Measurements from ENCODE around the gene OTOG.

DNA sequence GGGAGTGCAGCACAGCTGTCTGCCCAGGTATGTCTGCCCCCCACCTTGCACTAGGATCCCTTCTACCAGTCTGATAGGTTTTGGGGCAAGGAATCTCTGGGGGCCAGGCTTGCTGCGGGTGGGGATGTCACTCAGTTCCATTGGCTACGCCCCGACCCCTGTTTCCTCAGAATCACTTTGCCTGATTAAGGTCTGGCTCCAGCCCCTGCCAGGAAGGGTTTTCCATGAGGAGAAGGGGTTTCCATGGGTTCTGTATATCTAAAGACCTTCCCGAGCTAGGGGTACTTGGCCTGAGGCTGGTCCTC, 14.0 kb downstream of the OTOG start:
- TF ChIP-seq REST (IDR thresholded peaks at IDR 0.05; ENCODE audit: low read depth) (no peak), FOXM1 (IDR thresholded peaks at IDR 0.05; ENCODE audit: borderline replicate concordance, low read depth) (no peak), ZBTB7A (IDR thresholded peaks at IDR 0.05; ENCODE audit: low read depth) (no peak), YY1 (IDR thresholded peaks at IDR 0.05; ENCODE audit: low read depth) (no peak), TEAD4 (IDR thresholded peaks at IDR 0.05) (no peak), EP300 (IDR thresholded peaks at IDR 0.05; ENCODE audit: borderline replicate concordance) (no peak), RAD21 (IDR thresholded peaks at IDR 0.05; ENCODE audit: low read depth) (no peak), TAF1 (IDR thresholded peaks at IDR 0.05; ENCODE audit: low read depth) (no peak), TCF12 (IDR thresholded peaks at IDR 0.05; ENCODE audit: low read depth) (no peak), NFIC (IDR thresholded peaks at IDR 0.05) (no peak)
- TF ChIP-seq, protein P1, sequence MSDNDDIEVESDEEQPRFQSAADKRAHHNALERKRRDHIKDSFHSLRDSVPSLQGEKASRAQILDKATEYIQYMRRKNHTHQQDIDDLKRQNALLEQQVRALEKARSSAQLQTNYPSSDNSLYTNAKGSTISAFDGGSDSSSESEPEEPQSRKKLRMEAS (IDR thresholded peaks at IDR 0.05): no peak

Data from Ishikawa (cell line).